GM12878 (cell line): ENCODE data around the gene ROPN1B. TPM values are rescaled to one million over a fixed set of nuclear protein-coding genes. Genes with fewer than 3 reads are reported as not detected.

ENCODE experiments used
- ATAC-seq: fragments of 200-7000 bp; cut with Tn5 transposase; 3 replicates; pipeline ENCODE4 v1.9.1; 2020; ENCODE audit warnings: mild to moderate bottlenecking, moderate library complexity
- BruUV-seq: library from RNA; stranded (reverse); fragments of 400-500 nt; replicated peaks from 2 replicates; lab custom pipeline; 2021; lab: Mats Ljungman, UMichigan
- CTCF ChIA-PET: fragments of 300-600 bp; sonication (Branson Sonifier 250); formaldehyde crosslinking; extraction: SDS; loops from one replicate; lab custom pipeline; 2021; ENCODE audit warnings: inconsistent platforms; lab: Yijun Ruan, JAX
- POLR2A ChIA-PET: fragments of 350-600 bp; formaldehyde crosslinking; extraction: SDS; loops from one replicate; lab custom pipeline; 2021; ENCODE audit warnings: inconsistent platforms; lab: Charles Lee
- RAD21 ChIA-PET: fragments of 300-600 bp; sonication (Branson Sonifier 250); formaldehyde crosslinking; loops from one replicate; lab custom pipeline; 2023; ENCODE audit warnings: antibody characterized with exemption; ENCODE audit not compliant: unreplicated experiment; lab: Charles Lee
- SMC1A ChIA-PET: fragments of 300-600 bp; sonication (Branson Sonifier 250); formaldehyde crosslinking; loops from one replicate; lab custom pipeline; 2023; ENCODE audit not compliant: unreplicated experiment, uncharacterized antibody; lab: Charles Lee
- DNase-seq: peaks from one replicate; pipeline ENCODE4 v3.0.0-alpha.2; 2011; ENCODE audit warnings: low read depth, low spot score
- FAIRE-seq: peaks from 3 replicates; lab custom pipeline; 2011; peaks lifted over from hg19 to GRCh38; lab: Jason Lieb, UNC
- H2AFZ ChIP-seq: 2 replicates; pipeline ENCODE4 v1.6.0; 2011; ENCODE audit warnings: low read depth, low read length, control low read depth; ENCODE audit not compliant: control insufficient read depth
- H3K27ac ChIP-seq: 2 replicates; pipeline ENCODE4 v1.5.1; 2011; ENCODE audit warnings: control low read depth; ENCODE audit not compliant: control insufficient read depth, insufficient read depth
- H3K27me3 ChIP-seq, 2 experiments: replicated peaks in 1 of 2; 2 replicates each; pipeline versions ENCODE4 v1.6.0 to v1.6.1; 2011; ENCODE audit warnings: low read length in 1 of 2; ENCODE audit not compliant: control insufficient read depth in 2 of 2, insufficient read depth in 2 of 2
- H3K36me3 ChIP-seq, 2 experiments: 2 replicates each; pipeline ENCODE4 v1.5.1; 2011; ENCODE audit warnings: low read length in 1 of 2; ENCODE audit not compliant: control insufficient read depth in 2 of 2, insufficient read depth in 2 of 2
- H3K4me1 ChIP-seq: 2 replicates; pipeline ENCODE4 v1.6.1; 2011; ENCODE audit warnings: mild to moderate bottlenecking, low read length, moderate library complexity, mixed read lengths; ENCODE audit not compliant: control insufficient read depth, insufficient read depth
- H3K4me2 ChIP-seq: 2 replicates; pipeline ENCODE4 v1.6.0; 2011; ENCODE audit warnings: control low read depth; ENCODE audit not compliant: control insufficient read depth, insufficient read depth
- H3K4me3 ChIP-seq: fragments of 200-600 bp; sonication (generic); 2 replicates; pipeline ENCODE4 v1.5.1; 2016
- H3K79me2 ChIP-seq: 2 replicates; pipeline ENCODE4 v1.6.0; 2011; ENCODE audit warnings: low read length; ENCODE audit not compliant: control insufficient read depth, insufficient read depth
- H3K9ac ChIP-seq: 2 replicates; pipeline ENCODE4 v1.8.0; 2011; ENCODE audit warnings: low read length, control low read depth, mixed read lengths; ENCODE audit not compliant: control insufficient read depth, insufficient read depth
- H3K9me3 ChIP-seq: replicated peaks from 3 replicates; pipeline ENCODE4 v1.5.1; 2011; ENCODE audit warnings: mild to moderate bottlenecking, low read length; ENCODE audit not compliant: control insufficient read depth, insufficient read depth
- H4K20me1 ChIP-seq: 2 replicates; pipeline ENCODE4 v1.6.0; 2011; ENCODE audit not compliant: control insufficient read depth, insufficient read depth
- KAT2A ChIP-seq: conservative IDR thresholded peaks from 2 replicates; pipeline ENCODE4 v1.6.1; 2011; ENCODE audit warnings: low read depth, low read length; ENCODE audit not compliant: control insufficient read depth
- MYB ChIP-seq: fragments of 150-350 bp; IDR thresholded peaks from 2 replicates; pipeline ENCODE4 v1.6.1; 2014; ENCODE audit warnings: mild to moderate bottlenecking, low read depth, low read length, borderline replicate concordance
- SMARCA5 ChIP-seq: fragments of 450-650 bp; IDR thresholded peaks from 2 replicates; pipeline ENCODE4 v1.6.1; 2017; ENCODE audit warnings: mild to moderate bottlenecking
- SREBF1 ChIP-seq: IDR thresholded peaks from 2 replicates; pipeline ENCODE4 v1.6.1; 2012; ENCODE audit warnings: mild to moderate bottlenecking, low read length
- SREBF2 ChIP-seq: IDR thresholded peaks from 2 replicates; pipeline ENCODE4 v1.6.1; 2012; ENCODE audit warnings: mild to moderate bottlenecking, low read length
- ZSCAN29 ChIP-seq: fragments of 450-650 bp; IDR thresholded peaks from 2 replicates; pipeline ENCODE4 v1.6.1; 2017; ENCODE audit warnings: mild to moderate bottlenecking, moderate library complexity
- WGBS: methylation state at CpG from one replicate; pipeline ENCODE4 v1.1.6; 2016; ENCODE audit warnings: low lambda C conversion rate; ENCODE audit not compliant: insufficient replicate concordance, insufficient coverage; ENCODE audit errors: missing lambda C conversion rate; 5-methylcytosine and 5-hydroxymethylcytosine counted together
- in situ Hi-C: fragments of 300-500 bp; cut with MboI; formaldehyde crosslinking; loops from 9 replicates; pipeline ENCODE4 v1.14.3; 2018; ENCODE audit warnings: mixed read lengths
- intact Hi-C: fragments of 100-400 bp; cut with micrococcal nuclease; formaldehyde crosslinking; loops from one replicate; pipeline ENCODE4 v1.14.2; 2022; ENCODE audit not compliant: unreplicated experiment
- polyA plus RNA-seq, 11 experiments: library from polyadenylated mRNA; depleted of rRNA in 4 of 11; unstranded in 6 of 11; stranded (reverse) in 5 of 11; fragments of >200 nt; fragmentation: Nextera tagmentation in 4 of 11; fragmentation: Illumina TruSeq in 1 of 11; extraction: Ambion mirVana in 4 of 11; extraction: Trizol in 1 of 11; gene quantifications; 1 replicate in 1 of 11; 2 replicates in 10 of 11; pipeline versions ENCODE4 v1.2.1 to v1.2.3, GENCODE V29; 2011 to 2016; ENCODE audit warnings: inconsistent platforms in 2 of 11, missing spikeins in 2 of 11, low read depth in 1 of 11
- total RNA-seq, 4 experiments: library from RNA; depleted of rRNA in 3 of 4; stranded (reverse); fragments of >200 nt in 3 of 4; fragmentation: Illumina TruSeq in 1 of 4; extraction: Trizol in 1 of 4; gene quantifications; 2 replicates each; pipeline versions ENCODE4 v1.2.1 to v1.2.3, GENCODE V29; 2013 to 2021
- TF ChIP-seq, protein P1 (sequence below): IDR thresholded peaks from 2 replicates; pipeline ENCODE4 v1.6.1; 2012; ENCODE audit warnings: mild to moderate bottlenecking, low read depth, low read length
- TF ChIP-seq, protein P2 (sequence below), 3 experiments: IDR thresholded peaks in 2 of 3; conservative IDR thresholded peaks in 1 of 3; 2 replicates each; pipeline ENCODE4 v1.5.1; 2011; ENCODE audit warnings: low read depth in 3 of 3, low read length in 3 of 3, mild to moderate bottlenecking in 3 of 3, control low read depth in 2 of 3, moderate library complexity in 2 of 3, inconsistent platforms in 1 of 3, mixed read lengths in 1 of 3; ENCODE audit not compliant: control insufficient read depth in 2 of 3, insufficient read depth in 1 of 3; ENCODE audit errors: extremely low read depth in 1 of 3

ROPN1B gene
- total and polyA plus RNA-seq, 10 of the 15 experiments (the other 5 are each of a cell fraction or from before 2014, with no cell fraction given), result not detected

DNA sequence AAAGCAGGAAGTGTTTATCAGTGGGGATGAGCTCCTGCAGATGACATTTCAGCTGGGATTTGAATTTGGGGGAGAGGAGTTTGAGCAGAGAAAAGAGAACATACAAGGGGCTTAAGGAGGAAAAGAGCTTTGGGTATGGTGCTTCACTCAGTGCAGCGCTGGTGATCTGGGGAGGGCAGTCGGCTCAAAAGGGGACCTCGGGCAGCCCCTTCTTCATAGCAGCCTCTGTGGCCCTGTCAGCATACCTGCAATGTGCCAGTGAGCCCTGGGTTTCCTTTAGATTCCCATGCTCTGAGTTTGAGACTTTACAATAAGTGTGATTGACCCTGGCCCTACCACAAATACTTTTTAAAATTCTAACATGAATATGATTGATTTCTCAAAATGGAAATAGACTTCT is 40.2 kb downstream of the ROPN1B start:
- Histone ChIP-seq H3K27me3 (no peaks in the 10 kb centered on the region), H3K79me2 (no peaks in the 10 kb centered on the region)
- no TSS peak for BruUV-seq
- no peak for FAIRE-seq
- TF ChIP-seq SMARCA5 (no peak), KAT2A (no peak), SREBF1 (no peak), MYB (no peak), ZSCAN29 (no peak), SREBF2 (no peak)
- TF ChIP-seq, protein P1, sequence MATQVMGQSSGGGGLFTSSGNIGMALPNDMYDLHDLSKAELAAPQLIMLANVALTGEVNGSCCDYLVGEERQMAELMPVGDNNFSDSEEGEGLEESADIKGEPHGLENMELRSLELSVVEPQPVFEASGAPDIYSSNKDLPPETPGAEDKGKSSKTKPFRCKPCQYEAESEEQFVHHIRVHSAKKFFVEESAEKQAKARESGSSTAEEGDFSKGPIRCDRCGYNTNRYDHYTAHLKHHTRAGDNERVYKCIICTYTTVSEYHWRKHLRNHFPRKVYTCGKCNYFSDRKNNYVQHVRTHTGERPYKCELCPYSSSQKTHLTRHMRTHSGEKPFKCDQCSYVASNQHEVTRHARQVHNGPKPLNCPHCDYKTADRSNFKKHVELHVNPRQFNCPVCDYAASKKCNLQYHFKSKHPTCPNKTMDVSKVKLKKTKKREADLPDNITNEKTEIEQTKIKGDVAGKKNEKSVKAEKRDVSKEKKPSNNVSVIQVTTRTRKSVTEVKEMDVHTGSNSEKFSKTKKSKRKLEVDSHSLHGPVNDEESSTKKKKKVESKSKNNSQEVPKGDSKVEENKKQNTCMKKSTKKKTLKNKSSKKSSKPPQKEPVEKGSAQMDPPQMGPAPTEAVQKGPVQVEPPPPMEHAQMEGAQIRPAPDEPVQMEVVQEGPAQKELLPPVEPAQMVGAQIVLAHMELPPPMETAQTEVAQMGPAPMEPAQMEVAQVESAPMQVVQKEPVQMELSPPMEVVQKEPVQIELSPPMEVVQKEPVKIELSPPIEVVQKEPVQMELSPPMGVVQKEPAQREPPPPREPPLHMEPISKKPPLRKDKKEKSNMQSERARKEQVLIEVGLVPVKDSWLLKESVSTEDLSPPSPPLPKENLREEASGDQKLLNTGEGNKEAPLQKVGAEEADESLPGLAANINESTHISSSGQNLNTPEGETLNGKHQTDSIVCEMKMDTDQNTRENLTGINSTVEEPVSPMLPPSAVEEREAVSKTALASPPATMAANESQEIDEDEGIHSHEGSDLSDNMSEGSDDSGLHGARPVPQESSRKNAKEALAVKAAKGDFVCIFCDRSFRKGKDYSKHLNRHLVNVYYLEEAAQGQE, result no peak
- TF ChIP-seq, protein P2, sequence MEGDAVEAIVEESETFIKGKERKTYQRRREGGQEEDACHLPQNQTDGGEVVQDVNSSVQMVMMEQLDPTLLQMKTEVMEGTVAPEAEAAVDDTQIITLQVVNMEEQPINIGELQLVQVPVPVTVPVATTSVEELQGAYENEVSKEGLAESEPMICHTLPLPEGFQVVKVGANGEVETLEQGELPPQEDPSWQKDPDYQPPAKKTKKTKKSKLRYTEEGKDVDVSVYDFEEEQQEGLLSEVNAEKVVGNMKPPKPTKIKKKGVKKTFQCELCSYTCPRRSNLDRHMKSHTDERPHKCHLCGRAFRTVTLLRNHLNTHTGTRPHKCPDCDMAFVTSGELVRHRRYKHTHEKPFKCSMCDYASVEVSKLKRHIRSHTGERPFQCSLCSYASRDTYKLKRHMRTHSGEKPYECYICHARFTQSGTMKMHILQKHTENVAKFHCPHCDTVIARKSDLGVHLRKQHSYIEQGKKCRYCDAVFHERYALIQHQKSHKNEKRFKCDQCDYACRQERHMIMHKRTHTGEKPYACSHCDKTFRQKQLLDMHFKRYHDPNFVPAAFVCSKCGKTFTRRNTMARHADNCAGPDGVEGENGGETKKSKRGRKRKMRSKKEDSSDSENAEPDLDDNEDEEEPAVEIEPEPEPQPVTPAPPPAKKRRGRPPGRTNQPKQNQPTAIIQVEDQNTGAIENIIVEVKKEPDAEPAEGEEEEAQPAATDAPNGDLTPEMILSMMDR (IDR thresholded peaks at IDR 0.05 in 2 of 3, conservative IDR thresholded peaks at IDR 0.05 in 1 of 3; ENCODE audit: control insufficient read depth in 2 of 3, extremely low read depth in 1 of 3, insufficient read depth in 1 of 3, low read depth in 3 of 3, low read length in 3 of 3), result no peak
- TF ChIP-seq, all 136 proteins: peak for 0
- no peak overlapping the region for H3K4me2 ChIP-seq
- H4K20me1 ChIP-seq, result no peaks in the 10 kb centered on the region
- DNase-seq (no peak), ATAC-seq (no peak)
- H3K9ac ChIP-seq, result no peak overlapping the region
- no peaks in the 10 kb centered on the region; a peak in 1 of 4 replicates for H3K36me3 ChIP-seq
- in situ Hi-C loops (no loop called here), intact Hi-C loops (no loop called here)
- H3K27ac ChIP-seq, result no peak overlapping the region
- H3K9me3 ChIP-seq, result no peaks in the 10 kb centered on the region
- H3K4me3 ChIP-seq, result no peak overlapping the region
- ChIA-PET CTCF (no interaction called here), RAD21 (no interaction called here), SMC1A (no interaction called here), POLR2A (no interaction called here)
- WGBS, result 62% methylated on average over 3 of the region's 3 CpGs
- no peak overlapping the region for H2AFZ ChIP-seq
- H3K4me1 ChIP-seq, result no peaks in the 10 kb centered on the region
